ENCODE data around the gene HTRA1. TPM values are rescaled to one million over a fixed set of nuclear protein-coding genes. Genes with fewer than 3 reads are reported as not detected.

Gene HTRA1
- polyA plus RNA-seq, 3 donors from 2014 or later, result 0.16 to 0.73 TPM; not detected in 1

DNA sequence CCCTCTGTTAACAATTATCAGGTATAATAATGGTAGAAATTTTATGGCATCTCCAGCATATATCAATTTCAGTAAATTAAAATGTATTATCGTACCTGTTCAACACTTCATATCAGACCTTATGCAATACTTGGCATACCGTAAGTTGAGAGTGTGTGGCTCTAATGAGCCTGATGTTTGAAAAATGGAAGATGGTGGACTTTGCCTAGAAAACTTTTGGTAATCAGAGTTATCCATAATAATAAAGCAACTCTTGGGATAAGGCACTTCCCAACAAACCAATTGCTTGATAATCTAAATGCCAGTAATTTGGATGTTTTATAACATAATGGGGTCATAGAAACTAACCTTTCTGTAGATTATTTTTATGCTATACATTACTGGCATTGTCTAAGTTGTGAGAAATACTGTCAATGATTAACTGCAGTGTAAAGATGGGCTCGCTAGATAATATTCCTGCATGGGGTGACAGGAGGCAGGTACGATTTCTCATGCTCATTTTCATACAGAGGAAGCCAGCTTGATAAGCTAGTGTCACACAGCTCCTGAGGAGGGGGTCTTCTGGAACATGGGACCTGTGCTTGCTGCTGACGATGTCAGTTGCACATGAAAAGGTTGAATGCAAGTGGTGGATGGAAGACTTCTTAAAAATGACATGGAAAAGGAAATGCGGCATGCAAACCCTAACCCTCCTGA, 71.4 kb downstream of the HTRA1 start:
- H3K27me3 Mint-ChIP-seq (ENCODE audit: low read depth in 3 of 3), result peaks cover 4 to 7% (median 6%) of the 10 kb centered on the region in 3 donors
- no peak overlapping the region for H3K4me3 Mint-ChIP-seq
- no peak for DNase-seq
- peaks cover 0 to 3% (median 0%) of the 10 kb centered on the region in 6 donors for H3K9me3 Mint-ChIP-seq
- H3K27ac Mint-ChIP-seq, result no peak overlapping the region
- peaks cover 0 to 14% of the 10 kb centered on the region in 2 donors for H3K4me1 Mint-ChIP-seq
- H3K36me3 Mint-ChIP-seq, result no peaks in the 10 kb centered on the region

DNA sequence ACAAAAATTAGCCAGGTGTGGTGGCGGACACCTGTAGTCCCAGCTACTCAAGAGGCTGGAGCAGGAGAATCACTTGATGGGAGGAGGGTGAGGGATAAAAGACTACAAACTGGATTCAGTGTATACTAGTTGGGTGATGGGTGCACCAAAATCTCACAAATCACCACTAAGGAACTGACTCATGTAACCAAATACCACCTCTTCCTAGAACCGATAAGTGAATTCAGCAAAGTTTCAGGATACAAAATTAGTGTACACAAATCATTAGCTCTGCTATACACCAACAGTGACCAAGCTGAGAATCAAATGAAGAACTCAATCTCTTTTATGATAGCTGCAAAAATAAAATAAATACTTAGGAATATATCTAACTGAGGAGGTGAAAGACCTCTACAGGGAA, 76.2 kb downstream of the HTRA1 start:
- Mint-ChIP-seq H3K4me3 (no peak overlapping the region), H3K27me3 (ENCODE audit: low read depth in 3 of 3) (peaks cover 6 to 9% (median 8%) of the 10 kb centered on the region in 3 donors), H3K27ac (no peak overlapping the region), H3K9me3 (peaks cover 0 to 2% (median 0%) of the 10 kb centered on the region in 6 donors), H3K4me1 (peaks cover 9 to 21% of the 10 kb centered on the region in 2 donors), H3K36me3 (no peaks in the 10 kb centered on the region)
- DNase-seq, result no peak

DNA sequence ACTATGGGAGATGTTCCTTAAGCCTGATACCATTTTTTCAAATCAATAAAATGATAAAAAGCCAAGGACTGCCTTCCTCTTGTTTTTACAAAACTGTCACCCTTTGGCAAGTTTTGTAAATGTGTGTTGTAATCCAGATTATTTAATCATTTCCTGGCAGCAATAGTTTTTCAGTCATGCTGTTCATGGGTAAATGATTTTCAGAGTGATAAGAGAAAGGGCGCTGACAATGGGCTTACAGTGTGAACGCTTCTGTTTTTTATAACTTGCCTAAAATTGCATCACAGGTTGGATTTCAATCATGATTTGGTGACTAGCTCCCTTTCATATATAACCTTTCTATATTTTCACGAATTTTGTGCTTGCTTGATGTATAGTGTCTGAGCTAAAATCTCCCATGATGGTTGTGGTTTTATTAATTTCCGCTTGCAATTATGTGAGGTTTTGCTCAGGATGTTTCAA, 80.2 kb downstream of the HTRA1 start:
- no peak for DNase-seq
- peaks cover 19 to 21% of the 10 kb centered on the region in 2 donors for H3K4me1 Mint-ChIP-seq
- peaks cover 0 to 2% (median 0%) of the 10 kb centered on the region in 6 donors for H3K9me3 Mint-ChIP-seq
- H3K4me3 Mint-ChIP-seq, result peak overlapping the region in 1 of 5 donors; percentile 56
- peak overlapping the region in 1 of 6 donors; percentile 8 for H3K27ac Mint-ChIP-seq
- no peaks in the 10 kb centered on the region for H3K36me3 Mint-ChIP-seq
- H3K27me3 Mint-ChIP-seq (ENCODE audit: low read depth in 3 of 3), result peaks cover 2 to 8% (median 8%) of the 10 kb centered on the region in 3 donors

DNA sequence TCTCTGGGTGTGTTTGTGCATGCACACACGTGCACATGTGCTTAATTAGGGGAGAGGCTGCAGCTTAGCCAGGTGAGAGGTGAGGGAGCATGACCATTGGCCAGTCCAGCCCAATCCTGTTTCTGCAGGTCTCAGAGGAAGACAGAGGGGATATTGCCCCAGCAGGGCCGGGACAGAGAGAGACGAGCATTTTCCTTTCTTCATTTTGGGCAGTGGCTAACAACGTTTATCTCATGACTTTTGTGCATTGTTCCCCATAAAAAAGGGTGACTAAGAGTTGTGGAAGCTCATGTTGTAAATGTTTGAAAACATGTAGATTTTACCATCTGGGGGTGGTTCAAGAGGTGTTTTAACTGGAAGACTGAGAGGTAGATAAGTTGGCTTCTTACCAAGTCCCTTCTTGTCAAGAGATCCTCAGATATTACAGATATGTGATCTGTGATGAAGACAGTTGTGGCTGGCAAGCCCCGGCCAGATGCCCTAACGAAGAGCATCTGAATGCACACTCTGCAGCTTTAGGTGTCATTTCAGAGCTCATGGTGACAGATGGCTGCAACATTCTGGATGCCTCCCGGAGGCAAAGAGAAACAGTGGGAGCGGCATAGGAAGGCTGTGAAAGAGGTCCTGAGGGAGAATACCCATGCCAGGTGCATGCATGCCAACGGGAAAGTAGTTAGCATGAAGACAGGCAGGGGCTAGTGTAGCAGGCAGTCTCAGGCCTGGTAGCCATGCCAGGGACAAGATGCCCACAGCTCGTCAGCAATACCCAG, 82.5 kb downstream of the HTRA1 start:
- H3K4me3 Mint-ChIP-seq, result no peak overlapping the region
- H3K4me1 Mint-ChIP-seq, result peaks cover 19 to 21% of the 10 kb centered on the region in 2 donors
- no peaks in the 10 kb centered on the region for H3K36me3 Mint-ChIP-seq
- DNase-seq, result no peak
- peak overlapping the region in 1 of 6 donors; percentile 43 for H3K27ac Mint-ChIP-seq
- H3K9me3 Mint-ChIP-seq, result peaks cover 0 to 2% (median 0%) of the 10 kb centered on the region in 6 donors
- H3K27me3 Mint-ChIP-seq (ENCODE audit: low read depth in 3 of 3), result peaks cover 0 to 8% (median 8%) of the 10 kb centered on the region in 3 donors

DNA sequence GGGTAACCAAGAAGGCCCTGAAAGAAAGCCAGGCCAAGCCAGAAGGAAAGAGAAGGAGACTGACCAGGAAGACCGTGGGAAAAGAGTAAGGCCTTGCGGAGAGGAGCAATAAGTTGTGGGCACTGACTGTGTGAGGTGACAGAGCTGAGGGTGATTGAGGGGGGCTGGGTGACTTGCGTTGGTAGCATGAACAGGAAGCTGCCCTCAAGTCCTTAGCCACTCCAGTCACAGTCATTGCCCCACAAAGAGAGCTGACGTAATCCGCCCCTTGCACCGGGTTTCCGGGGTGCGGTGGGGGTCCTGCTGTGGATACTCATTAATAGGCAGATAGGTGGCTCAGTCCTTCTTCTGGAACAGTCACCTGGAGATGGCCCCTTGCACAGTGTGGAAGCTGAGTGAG, 83.1 kb downstream of the HTRA1 start:
- DNase-seq, result peak in 1 of 3 donors; percentile 14

DNA sequence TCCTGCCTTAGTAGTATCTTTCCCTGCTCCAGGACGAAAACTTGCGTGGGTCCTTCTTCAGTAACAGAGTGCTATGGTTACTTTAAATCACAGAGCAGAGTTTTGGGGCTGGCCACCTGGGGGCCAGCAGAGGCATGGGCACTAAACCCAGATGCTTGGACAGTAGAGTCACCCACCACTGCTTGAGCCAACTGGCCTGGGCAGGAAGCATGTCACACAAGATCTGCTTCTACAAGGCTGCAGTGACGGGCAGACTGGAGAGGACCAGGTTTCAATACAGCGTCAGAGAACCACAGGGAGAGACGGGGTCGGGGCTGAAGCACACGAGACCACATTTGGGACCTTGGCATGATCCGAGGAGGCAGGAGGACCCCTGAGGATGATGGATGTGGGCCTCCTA, 84.9 kb downstream of the HTRA1 start:
- no peaks in the 10 kb centered on the region for H3K36me3 Mint-ChIP-seq
- no peaks in the 10 kb centered on the region for H3K9me3 Mint-ChIP-seq
- peaks cover 0 to 4% (median 4%) of the 10 kb centered on the region in 3 donors for H3K27me3 Mint-ChIP-seq (ENCODE audit: low read depth in 3 of 3)
- no peak for DNase-seq
- H3K4me3 Mint-ChIP-seq, result no peak overlapping the region
- no peak overlapping the region for H3K27ac Mint-ChIP-seq
- peaks cover 13 to 16% of the 10 kb centered on the region in 2 donors for H3K4me1 Mint-ChIP-seq

More for the DNA sequence above, 83.1 kb downstream of the HTRA1 start:
- H3K36me3 Mint-ChIP-seq, result no peaks in the 10 kb centered on the region
- peaks cover 19 to 21% of the 10 kb centered on the region in 2 donors for H3K4me1 Mint-ChIP-seq
- no peak overlapping the region for H3K4me3 Mint-ChIP-seq
- peaks cover 0 to 2% (median 0%) of the 10 kb centered on the region in 6 donors for H3K9me3 Mint-ChIP-seq
- no peak overlapping the region for H3K27ac Mint-ChIP-seq
- H3K27me3 Mint-ChIP-seq (ENCODE audit: low read depth in 3 of 3), result peaks cover 0 to 8% (median 5%) of the 10 kb centered on the region in 3 donors

DNA sequence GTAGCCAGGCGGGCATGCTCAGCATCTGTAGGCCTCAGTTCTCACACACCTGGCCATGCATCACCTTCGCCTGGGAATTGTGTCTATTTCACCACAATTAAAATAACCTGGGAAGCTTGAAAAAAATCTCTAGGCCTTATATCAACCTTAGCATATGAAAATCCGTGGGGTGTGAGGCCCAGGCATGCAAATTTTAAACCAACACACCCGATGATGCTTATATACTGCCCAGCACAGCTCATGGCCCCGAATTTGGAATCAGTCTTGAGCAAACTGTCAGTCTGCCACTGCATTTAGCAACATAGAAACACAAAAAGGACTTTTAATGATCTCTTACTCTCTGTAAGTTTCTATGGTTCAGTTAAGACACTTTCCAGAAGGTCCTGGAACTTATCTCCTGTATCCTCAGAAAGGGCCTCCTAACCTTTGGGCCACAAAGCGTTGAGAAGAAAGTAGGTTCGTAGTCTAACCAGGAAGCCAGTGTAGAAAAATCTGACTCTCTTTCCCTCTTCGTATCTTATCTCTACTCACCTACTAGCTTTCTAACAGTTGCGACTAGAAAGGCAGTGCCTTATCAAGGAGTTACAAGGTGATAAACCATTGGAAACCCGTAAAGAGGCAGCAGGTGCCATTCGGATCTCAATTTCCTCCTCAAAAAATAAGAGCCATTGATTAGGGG, 87.2 kb downstream of the HTRA1 start:
- no peaks in the 10 kb centered on the region for H3K9me3 Mint-ChIP-seq
- H3K4me3 Mint-ChIP-seq, result no peak overlapping the region
- peaks cover 0 to 10% of the 10 kb centered on the region in 2 donors for H3K4me1 Mint-ChIP-seq
- H3K27me3 Mint-ChIP-seq (ENCODE audit: low read depth in 3 of 3), result peaks cover 0 to 7% (median 4%) of the 10 kb centered on the region in 3 donors
- H3K27ac Mint-ChIP-seq, result no peak overlapping the region
- H3K36me3 Mint-ChIP-seq, result no peaks in the 10 kb centered on the region
- DNase-seq, result no peak

DNA sequence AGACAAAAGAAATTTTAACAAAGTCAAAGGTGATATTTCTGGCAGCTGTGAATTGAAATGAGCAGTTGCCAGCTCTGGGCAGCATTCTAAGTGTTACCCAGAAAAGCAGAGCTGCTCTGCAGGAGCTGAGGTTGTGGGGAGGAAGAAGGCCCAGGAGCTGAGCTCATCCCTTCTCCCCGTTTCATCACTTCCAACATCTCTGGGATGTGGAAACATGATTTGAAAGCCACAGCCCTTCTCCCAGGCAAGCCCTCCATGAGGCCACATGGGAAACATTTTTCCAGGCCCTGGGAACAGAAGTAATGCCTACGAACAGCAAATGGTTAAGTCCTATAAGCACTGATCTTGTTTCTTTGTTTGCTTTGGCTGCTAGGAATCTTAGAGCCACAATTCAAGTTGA, 88.3 kb downstream of the HTRA1 start:
- no peaks in the 10 kb centered on the region for H3K9me3 Mint-ChIP-seq
- H3K27me3 Mint-ChIP-seq (ENCODE audit: low read depth in 3 of 3), result peaks cover 0 to 9% (median 4%) of the 10 kb centered on the region in 3 donors
- H3K4me1 Mint-ChIP-seq, result peaks cover 0 to 3% of the 10 kb centered on the region in 2 donors
- no peak overlapping the region for H3K27ac Mint-ChIP-seq
- H3K36me3 Mint-ChIP-seq, result no peaks in the 10 kb centered on the region
- H3K4me3 Mint-ChIP-seq, result no peak overlapping the region
- DNase-seq, result no peak

DNA sequence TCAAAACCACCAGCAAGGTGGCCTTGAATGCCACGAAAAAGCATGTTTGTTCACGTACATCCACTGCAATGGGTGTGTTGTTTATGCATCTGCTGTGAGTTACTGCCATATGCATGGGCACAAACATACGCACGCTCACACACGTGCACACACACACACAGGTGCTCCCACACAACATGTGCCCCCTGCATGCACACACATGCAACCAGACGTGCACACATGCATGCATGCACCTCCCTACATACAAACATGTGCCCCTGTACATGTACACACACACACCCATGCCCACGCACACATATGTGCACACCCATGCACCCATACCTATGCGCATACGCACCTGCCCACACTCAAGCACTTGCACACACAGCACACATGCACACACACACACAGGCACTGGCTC, 89.1 kb downstream of the HTRA1 start:
- H3K4me3 Mint-ChIP-seq, result no peak overlapping the region
- H3K27me3 Mint-ChIP-seq (ENCODE audit: low read depth in 3 of 3), result peaks cover 0 to 9% (median 4%) of the 10 kb centered on the region in 3 donors
- H3K4me1 Mint-ChIP-seq, result peaks cover 0 to 3% of the 10 kb centered on the region in 2 donors
- no peaks in the 10 kb centered on the region for H3K9me3 Mint-ChIP-seq
- no peak for DNase-seq
- no peaks in the 10 kb centered on the region for H3K36me3 Mint-ChIP-seq
- no peak overlapping the region for H3K27ac Mint-ChIP-seq

DNA sequence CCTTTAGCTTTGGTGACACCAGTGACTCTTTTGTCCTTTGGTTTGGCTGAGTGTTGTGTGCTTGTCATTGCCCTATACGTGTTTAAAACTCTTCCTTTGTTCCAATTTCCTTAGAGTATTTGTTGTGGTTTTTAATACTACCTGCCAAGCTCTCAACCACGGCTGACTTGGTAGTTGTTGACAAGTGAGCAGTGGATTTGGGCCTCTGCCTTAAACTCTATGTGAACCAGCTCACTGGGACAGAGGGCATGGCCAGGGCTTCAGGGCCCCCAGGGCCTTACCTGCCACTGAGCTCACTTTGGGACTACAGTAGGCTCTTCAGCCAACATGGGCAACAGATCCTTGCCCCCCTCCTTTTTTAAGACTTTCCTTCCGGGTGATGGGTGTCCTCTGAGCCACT, 89.6 kb downstream of the HTRA1 start:
- H3K4me3 Mint-ChIP-seq, result no peak overlapping the region
- no peaks in the 10 kb centered on the region for H3K9me3 Mint-ChIP-seq
- H3K36me3 Mint-ChIP-seq, result no peaks in the 10 kb centered on the region
- peaks cover 0 to 3% of the 10 kb centered on the region in 2 donors for H3K4me1 Mint-ChIP-seq
- H3K27ac Mint-ChIP-seq, result no peak overlapping the region
- DNase-seq, result no peak
- H3K27me3 Mint-ChIP-seq (ENCODE audit: low read depth in 3 of 3), result peaks cover 0 to 9% (median 4%) of the 10 kb centered on the region in 3 donors

DNA sequence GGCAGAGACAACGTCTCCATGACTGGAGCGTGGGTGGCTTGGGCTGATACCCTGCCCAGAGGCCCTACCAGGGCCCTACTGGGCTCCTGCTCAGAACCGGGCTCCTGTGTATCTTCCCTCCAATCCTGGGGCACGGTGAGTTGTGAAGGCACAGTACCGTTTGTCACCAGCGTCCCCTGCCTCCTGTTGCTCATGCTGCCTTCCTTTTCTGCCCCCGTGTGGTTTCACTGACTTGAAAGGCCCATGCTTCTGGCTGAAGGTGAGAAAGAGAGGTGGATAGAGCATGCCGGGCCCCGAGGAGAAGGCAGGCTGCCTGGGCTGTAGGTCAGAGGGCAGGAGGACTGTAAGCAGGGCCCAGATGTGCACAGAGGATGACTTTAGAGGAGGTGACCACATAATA, 90.1 kb downstream of the HTRA1 start:
- H3K27ac Mint-ChIP-seq, result no peak overlapping the region
- no peak overlapping the region for H3K4me3 Mint-ChIP-seq
- H3K36me3 Mint-ChIP-seq, result no peaks in the 10 kb centered on the region
- DNase-seq, result peak in 1 of 3 donors; percentile 9
- peaks cover 0 to 9% (median 4%) of the 10 kb centered on the region in 3 donors for H3K27me3 Mint-ChIP-seq (ENCODE audit: low read depth in 3 of 3)
- H3K9me3 Mint-ChIP-seq, result no peaks in the 10 kb centered on the region
- H3K4me1 Mint-ChIP-seq, result peaks cover 0 to 3% of the 10 kb centered on the region in 2 donors

DNA sequence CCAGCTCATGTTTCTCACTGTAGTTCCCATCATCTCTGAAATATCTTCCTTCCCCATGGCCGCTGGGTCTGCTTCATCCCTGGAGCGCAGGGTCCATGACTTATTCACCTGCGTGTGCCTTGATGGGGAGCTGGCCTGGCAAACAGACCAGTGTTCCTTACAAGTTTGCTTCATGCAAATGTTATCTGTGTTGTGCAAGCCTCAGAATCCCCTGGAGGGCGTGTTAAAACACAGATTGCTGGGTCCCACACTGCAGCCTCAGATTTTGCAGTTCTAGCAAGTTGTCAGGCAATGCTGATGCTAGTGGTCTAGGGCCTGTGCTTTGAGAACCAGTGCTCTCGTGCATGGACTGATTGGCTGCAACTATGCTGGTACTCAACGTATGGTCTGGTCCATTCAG, 92.0 kb downstream of the HTRA1 start:
- peaks cover 2 to 6% (median 4%) of the 10 kb centered on the region in 3 donors for H3K27me3 Mint-ChIP-seq (ENCODE audit: low read depth in 3 of 3)
- H3K27ac Mint-ChIP-seq, result no peak overlapping the region
- H3K4me1 Mint-ChIP-seq, result peaks cover 2 to 3% of the 10 kb centered on the region in 2 donors
- H3K36me3 Mint-ChIP-seq, result no peaks in the 10 kb centered on the region
- H3K4me3 Mint-ChIP-seq, result no peak overlapping the region
- no peak for DNase-seq
- H3K9me3 Mint-ChIP-seq, result no peaks in the 10 kb centered on the region

DNA sequence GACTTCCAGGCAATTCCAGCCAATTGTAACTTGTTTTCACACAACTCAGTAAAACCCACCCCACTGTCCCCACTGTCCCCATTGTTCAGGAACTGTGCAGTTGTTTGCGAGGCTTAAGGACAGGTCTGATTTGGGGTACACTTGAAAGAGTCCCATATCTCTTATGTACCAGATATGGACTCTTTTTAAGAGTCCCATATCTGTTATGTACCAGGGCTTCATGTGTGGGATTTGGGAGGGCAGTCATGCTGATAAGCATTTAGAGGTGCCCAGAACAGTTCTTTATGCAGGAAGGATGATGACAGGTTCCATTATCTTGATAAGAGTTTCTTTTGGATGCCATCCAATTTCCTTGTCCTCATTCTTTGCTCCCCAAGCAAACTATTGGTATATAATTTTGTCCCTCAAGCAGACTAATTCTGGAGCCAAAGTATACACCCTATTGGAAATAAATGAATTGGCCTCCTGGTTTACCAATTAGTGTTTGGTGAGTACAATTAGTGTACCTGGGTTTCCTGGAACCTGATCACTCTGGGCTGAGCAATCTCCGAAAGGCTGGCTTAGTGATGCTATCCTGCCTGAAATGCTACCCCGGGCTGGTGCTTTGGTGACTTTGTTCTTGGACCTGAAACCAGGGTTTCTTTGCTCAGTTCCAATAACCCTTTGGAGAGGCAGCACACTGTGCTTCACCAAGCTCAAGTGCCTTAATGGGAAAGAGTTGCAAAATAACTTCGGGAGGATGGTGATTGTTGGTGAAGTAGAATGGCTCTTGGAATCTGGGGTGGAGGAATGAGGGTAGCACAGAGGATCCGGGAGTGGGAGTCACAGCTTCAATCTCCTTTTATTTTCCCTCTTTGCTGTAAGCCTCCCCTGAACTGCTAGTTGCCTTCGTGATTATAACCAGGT, 93.0 kb downstream of the HTRA1 start:
- DNase-seq, result no peak
- Mint-ChIP-seq H3K4me1 (peaks cover 3 to 10% of the 10 kb centered on the region in 2 donors), H3K27ac (no peak overlapping the region), H3K36me3 (no peaks in the 10 kb centered on the region), H3K9me3 (no peaks in the 10 kb centered on the region), H3K4me3 (no peak overlapping the region), H3K27me3 (ENCODE audit: low read depth in 3 of 3) (peaks cover 6 to 8% (median 6%) of the 10 kb centered on the region in 3 donors)
